Body of pancreas (tissue), 4 donors: Measurements from ENCODE around the gene RGS11.

Experiments
- CTCF ChIP-seq, 7 experiments: fragments of 450-650 bp in 4 of 7; fragments of 200-600 bp in 3 of 7; sonication (generic) in 3 of 7; IDR thresholded peaks; one replicate each; pipeline ENCODE4 v1.5.1; 2016 to 2019; ENCODE audit warnings: antibody characterized with exemption in 7 of 7
- POLR2A ChIP-seq, 3 donors: fragments of 450-650 bp; IDR thresholded peaks; one replicate each; pipeline ENCODE4 v1.6.1; 2016; ENCODE audit warnings: antibody characterized with exemption in 3 of 3, mild to moderate bottlenecking in 2 of 3

GRCh38 chr16:317583-317982 is 41.8 kb upstream of the RGS11 start:
- TF ChIP-seq CTCF (IDR thresholded peaks at IDR 0.05) (no peak), POLR2A (IDR thresholded peaks at IDR 0.05) (no peak)
